Measurements from ENCODE around the gene LYST.
"Not testable (repeated sequence)": the region's sequence is repeated elsewhere in the genome, so short reads cannot be mapped to it uniquely, and the experiment has no call there.

The LYST gene

DNA sequence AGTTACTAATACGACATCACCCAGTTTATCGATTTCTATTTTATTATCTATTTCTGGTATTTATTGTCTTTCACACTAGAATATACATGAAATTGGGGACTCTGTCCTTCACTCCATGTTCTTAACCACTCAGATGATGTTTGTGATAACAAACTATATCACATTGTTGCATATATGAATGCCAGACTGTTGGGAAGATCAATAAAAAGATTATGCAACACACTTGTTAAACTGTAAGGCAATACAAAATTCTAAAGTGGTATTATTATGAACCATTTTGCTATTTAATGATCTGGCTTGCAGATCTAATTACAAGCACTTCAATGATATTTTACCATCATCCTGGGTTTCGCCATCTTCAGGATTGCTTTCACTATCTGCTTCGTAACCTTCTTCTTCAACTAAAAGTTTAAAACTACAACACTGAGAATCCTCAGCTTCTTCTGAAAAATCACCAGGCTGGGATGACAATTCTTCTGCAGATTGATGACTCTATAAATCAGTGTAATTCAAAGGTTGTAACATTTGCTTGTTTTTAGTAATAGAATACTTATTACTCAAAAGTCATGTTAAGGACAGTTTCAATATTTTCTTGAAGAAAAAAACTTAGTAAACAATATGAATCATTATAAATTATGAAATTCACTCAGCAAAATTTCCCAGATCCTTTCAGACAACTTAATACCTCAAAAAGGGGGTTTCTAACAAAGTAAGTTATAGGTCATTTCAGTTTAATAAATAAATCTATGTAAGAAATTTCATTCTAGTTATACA lies 63.9 kb downstream of the LYST start:
- TF ChIP-seq, protein P1, sequence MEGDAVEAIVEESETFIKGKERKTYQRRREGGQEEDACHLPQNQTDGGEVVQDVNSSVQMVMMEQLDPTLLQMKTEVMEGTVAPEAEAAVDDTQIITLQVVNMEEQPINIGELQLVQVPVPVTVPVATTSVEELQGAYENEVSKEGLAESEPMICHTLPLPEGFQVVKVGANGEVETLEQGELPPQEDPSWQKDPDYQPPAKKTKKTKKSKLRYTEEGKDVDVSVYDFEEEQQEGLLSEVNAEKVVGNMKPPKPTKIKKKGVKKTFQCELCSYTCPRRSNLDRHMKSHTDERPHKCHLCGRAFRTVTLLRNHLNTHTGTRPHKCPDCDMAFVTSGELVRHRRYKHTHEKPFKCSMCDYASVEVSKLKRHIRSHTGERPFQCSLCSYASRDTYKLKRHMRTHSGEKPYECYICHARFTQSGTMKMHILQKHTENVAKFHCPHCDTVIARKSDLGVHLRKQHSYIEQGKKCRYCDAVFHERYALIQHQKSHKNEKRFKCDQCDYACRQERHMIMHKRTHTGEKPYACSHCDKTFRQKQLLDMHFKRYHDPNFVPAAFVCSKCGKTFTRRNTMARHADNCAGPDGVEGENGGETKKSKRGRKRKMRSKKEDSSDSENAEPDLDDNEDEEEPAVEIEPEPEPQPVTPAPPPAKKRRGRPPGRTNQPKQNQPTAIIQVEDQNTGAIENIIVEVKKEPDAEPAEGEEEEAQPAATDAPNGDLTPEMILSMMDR (IDR thresholded peaks at IDR 0.05; ENCODE audit: extremely low read depth, insufficient read depth, missing control alignments): no peak
- in situ Hi-C loops (cut with MboI; ENCODE audit: low pct_unique_long_range_greater_than_20kb, low sequenced_read_pairs, unreplicated experiment): no loop called here
- no peak for DNase-seq (ENCODE audit: low spot score)

DNA sequence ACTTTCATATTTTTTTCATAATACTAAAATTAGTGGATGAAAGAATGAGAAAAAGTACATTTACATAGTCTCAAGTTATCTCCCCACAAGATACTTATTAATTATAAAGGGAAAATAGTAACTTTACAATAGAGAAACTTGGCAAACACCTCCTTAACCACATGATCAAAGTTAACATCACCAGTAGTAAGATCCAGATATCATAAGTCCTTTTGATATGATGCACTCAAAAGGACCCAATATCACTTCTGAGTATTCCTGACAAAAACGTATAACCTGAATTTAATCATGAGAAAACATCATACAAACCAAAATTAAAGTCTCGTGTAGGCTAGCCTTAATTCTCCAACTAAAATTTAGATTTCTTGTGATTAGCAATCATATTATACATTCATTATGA lies 67.4 kb downstream of the LYST start:
- DNase-seq (ENCODE audit: low spot score): no peak
- TF ChIP-seq, protein P1 (IDR thresholded peaks at IDR 0.05; ENCODE audit: extremely low read depth, insufficient read depth, missing control alignments): no peak
- in situ Hi-C loops (cut with MboI; ENCODE audit: low pct_unique_long_range_greater_than_20kb, low sequenced_read_pairs, unreplicated experiment): no loop called here

DNA sequence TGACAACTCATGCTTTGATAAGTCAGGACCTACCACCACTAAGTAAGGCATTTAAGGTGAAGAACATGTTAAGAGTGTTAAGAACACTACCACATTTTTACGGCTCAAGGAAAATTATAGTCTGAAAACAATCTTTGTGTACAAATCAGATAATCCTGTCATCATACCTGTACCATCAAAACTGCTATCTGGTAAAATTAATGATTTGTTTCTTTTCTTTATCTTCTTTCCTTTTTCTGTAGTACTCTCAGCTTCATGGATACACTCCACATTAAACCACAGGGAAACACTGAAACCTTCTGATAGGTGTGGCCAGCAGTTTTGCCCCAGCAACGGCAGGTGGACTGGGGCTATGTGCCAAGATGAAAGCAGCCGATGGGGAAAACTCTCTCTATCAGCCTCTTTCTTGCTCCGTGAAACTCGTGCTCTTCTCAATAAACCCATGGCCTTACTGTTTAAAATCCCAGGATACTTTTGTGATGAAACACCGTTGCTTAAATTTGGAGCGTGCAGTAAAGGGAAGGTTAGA lies 75.1 kb downstream of the LYST start:
- TF ChIP-seq, protein P1 (IDR thresholded peaks at IDR 0.05; ENCODE audit: extremely low read depth, insufficient read depth, missing control alignments): no peak
- in situ Hi-C loops (cut with MboI; ENCODE audit: low pct_unique_long_range_greater_than_20kb, low sequenced_read_pairs, unreplicated experiment): no loop called here
- no peak for DNase-seq (ENCODE audit: low spot score)

DNA sequence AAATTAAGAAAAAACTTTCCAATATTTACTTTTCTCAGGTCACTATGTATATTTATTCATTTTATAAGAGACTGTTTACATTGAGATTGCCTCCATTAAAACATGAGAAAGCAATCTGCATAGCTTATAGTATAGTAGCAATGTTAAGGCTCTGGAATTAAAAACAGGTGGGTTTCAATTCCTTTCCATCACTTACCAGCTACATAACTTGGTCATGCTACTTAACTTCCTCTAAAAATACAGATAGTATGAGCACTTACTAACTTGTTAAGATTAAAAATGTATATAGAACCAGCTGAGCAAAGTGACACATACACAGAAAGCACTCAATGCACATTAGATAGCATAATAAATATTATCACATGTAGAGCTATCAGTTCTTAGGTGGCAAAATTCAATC lies 76.6 kb downstream of the LYST start:
- in situ Hi-C loops (cut with MboI; ENCODE audit: low pct_unique_long_range_greater_than_20kb, low sequenced_read_pairs, unreplicated experiment): no loop called here
- TF ChIP-seq, protein P1 (IDR thresholded peaks at IDR 0.05; ENCODE audit: extremely low read depth, insufficient read depth, missing control alignments): no peak
- DNase-seq (ENCODE audit: low spot score): no peak

DNA sequence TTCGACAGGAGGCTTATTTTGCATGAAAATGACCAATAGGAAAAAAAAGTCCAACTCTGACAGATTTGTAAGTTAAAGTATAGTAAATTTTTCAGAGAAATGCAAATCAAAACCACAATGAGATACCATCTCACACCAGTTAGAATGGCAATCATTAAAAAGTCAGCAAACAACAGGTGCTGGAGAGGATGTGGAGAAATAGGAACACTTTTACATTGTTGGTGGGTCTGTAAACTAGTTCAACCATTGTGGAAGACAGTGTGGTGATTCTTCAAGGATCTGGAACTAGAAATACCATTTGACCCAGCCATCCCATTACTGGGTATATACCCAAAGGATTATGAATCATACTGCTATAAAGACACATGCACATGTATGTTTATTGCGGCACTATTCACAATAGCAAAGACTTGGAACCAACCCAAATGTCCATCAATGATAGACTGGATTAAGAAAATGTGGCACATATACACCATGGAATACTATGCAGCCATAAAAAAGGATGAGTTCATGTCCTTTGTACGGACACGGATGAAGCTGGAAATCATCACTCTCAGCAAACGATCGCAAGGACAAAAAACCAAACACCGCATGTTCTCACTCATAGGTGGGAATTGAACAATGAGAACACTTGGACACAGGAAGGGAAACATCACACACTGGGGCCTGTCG lies 80.3 kb downstream of the LYST start:
- DNase-seq (ENCODE audit: low spot score); in situ Hi-C loops (cut with MboI; ENCODE audit: low pct_unique_long_range_greater_than_20kb, low sequenced_read_pairs, unreplicated experiment): not testable (repeated sequence)

DNA sequence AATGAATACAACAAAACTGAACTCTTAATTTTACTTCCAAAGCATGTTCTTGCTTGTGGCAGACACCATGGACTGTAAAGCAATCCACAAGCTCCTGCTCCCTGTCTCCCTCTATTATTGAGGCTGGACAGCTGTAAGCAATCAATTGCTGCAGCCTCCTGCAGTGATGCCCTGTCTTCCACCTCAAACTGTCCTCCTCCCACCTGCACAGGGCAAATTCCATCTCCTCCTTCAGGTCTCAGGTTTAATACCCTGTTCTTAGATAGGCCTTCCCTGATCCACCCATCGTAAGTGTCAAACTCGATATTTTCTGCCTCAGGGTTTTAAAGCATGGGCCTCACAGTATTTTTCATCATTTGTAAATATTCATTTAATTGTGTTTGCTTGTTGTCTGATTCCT lies 81.8 kb downstream of the LYST start:
- no peak for DNase-seq (ENCODE audit: low spot score)
- TF ChIP-seq, protein P1 (IDR thresholded peaks at IDR 0.05; ENCODE audit: extremely low read depth, insufficient read depth, missing control alignments): no peak
- in situ Hi-C loops (cut with MboI; ENCODE audit: low pct_unique_long_range_greater_than_20kb, low sequenced_read_pairs, unreplicated experiment): no loop called here
